Heart left ventricle (tissue), 16 donors: ENCODE measurements around the gene MS4A12. TPM values are rescaled to one million over a fixed set of nuclear protein-coding genes. Genes with fewer than 3 reads are reported as not detected.

Experiments used
- ATAC-seq, 4 donors: fragments of 200-7000 bp; cut with Tn5 transposase; one replicate each; pipeline ENCODE4 v1.9.1; 2020 to 2022; ENCODE audit warnings: moderate library complexity in 4 of 4, mild to moderate bottlenecking in 3 of 4, moderate number of reproducible peaks in 1 of 4
- DNase-seq, 5 donors: peaks; one replicate each; pipeline ENCODE4 v3.0.0-alpha.2; 2020
- H3K27ac ChIP-seq, 12 donors: fragments of 200-600 bp; sonication (generic) in 4 of 12; one replicate each; pipeline versions ENCODE4 v1.5.0 to v1.8.0; 2016 to 2022; ENCODE audit warnings: mild to moderate bottlenecking in 2 of 12
- H3K27me3 ChIP-seq, 9 donors: fragments of 200-600 bp; sonication (generic) in 2 of 9; one replicate each; pipeline versions ENCODE4 v1.5.1 to v1.8.0; 2016 to 2022; ENCODE audit warnings: mild to moderate bottlenecking in 3 of 9
- H3K36me3 ChIP-seq, 9 donors: fragments of 200-600 bp; sonication (generic) in 2 of 9; one replicate each; pipeline versions ENCODE4 v1.5.0 to v1.8.0; 2018 to 2022; ENCODE audit warnings: mild to moderate bottlenecking in 2 of 9
- H3K4me1 ChIP-seq, 12 donors: fragments of 200-600 bp; sonication (generic) in 4 of 12; one replicate each; pipeline versions ENCODE4 v1.5.0 to v1.8.0; 2016 to 2022; ENCODE audit warnings: mild to moderate bottlenecking in 3 of 12
- H3K4me3 ChIP-seq, 12 donors: fragments of 200-600 bp; sonication (generic) in 4 of 12; one replicate each; pipeline versions ENCODE4 v1.5.0 to v1.8.0; 2017 to 2022; ENCODE audit warnings: mild to moderate bottlenecking in 9 of 12, moderate library complexity in 4 of 12
- H3K9me3 ChIP-seq, 12 donors: fragments of 200-600 bp; sonication (generic) in 4 of 12; one replicate each; pipeline versions ENCODE4 v1.5.0 to v1.8.0; 2016 to 2022; ENCODE audit warnings: mild to moderate bottlenecking in 1 of 12
- POLR2A ChIP-seq, 2 donors: fragments of 450-650 bp; IDR thresholded peaks; one replicate each; pipeline ENCODE4 v1.6.1; 2017; ENCODE audit warnings: antibody characterized with exemption in 2 of 2, mild to moderate bottlenecking in 2 of 2, moderate library complexity in 2 of 2
- WGBS, 4 donors: extraction: QIAGEN DNeasy Blood & Tissue Kit in 2 of 4; methylation state at CpG; one replicate each; pipeline versions ENCODE4 v1.1.5 to v1.1.7; 2013 to 2018; 5-methylcytosine and 5-hydroxymethylcytosine counted together
- intact Hi-C, 10 donors: fragments of 100-400 bp; cut with DNase I; formaldehyde crosslinking; loops; one replicate each; pipeline versions ENCODE4 v1.11.1 to v1.14.2; 2022
- polyA plus RNA-seq, 2 donors: library from polyadenylated mRNA; stranded (reverse); fragments of 200-250 nt; gene quantifications; one replicate each; pipeline ENCODE4 v1.2.3, GENCODE V29; 2013
- total RNA-seq, 9 donors: library from RNA; depleted of rRNA in 2 of 9; stranded (reverse); fragments of >200 nt in 2 of 9; fragmentation: NEBNext Ultra II Directional in 3 of 9; extraction: Animal tissue kit (Norgen Biotek cat#: 25700) in 3 of 9; gene quantifications; one replicate each; pipeline versions ENCODE4 v1.1.0 to v1.2.4, GENCODE V29; 2016 to 2023
- TF ChIP-seq, protein P1 (sequence below), 12 donors: fragments of 200-600 bp; sonication (generic) in 4 of 12; IDR thresholded peaks; one replicate each; pipeline versions ENCODE4 v1.5.0 to v1.8.0; 2018 to 2022; ENCODE audit warnings: antibody characterized with exemption in 12 of 12, mild to moderate bottlenecking in 5 of 12
- donor health status: ischemic (EF 13 %, LVEDD 7.1; RV severe dilation, severe dysfunction).
- donor health status: healthy with polysubstance abuse.
- donor health status: DM: no; HTN: yes; CAD: no.
- donor health status: DM: no; HTN: no; CAD: no.
- donor health status: ischemic (EF 25% LVEDD 6.9; RV normal size, moderate dysfunction).
- donor health status: ischemic (EF 25% LVEDD 5.7; RV mildly dilated, moderate dysfunction).
- donor health status: healthy.
- donor health status: DM: yes; HTN: yes; CAD: no.
- donor health status: ischemic (EF 35%, LVEDD 5.7; RV mildly dilated, moderate dysfunction).
- donor health status: nonischemic (EF 11% LVEDD 7.7; RV severe dilation, severe dysfunction).
- donor health status: DM: yes; HTN: yes; CAD: no.
- donor health status: PGD.
- donor health status: ischemic (EF 29% LVEDD 5.4; RV normal size, mild dysfunction).
- donor health status: nonischemic (EF 23%, LVEDD 6.1; RV moderate dilation, normal function).

MS4A12 gene
- total and polyA plus RNA-seq, 11 donors: not detected

DNA sequence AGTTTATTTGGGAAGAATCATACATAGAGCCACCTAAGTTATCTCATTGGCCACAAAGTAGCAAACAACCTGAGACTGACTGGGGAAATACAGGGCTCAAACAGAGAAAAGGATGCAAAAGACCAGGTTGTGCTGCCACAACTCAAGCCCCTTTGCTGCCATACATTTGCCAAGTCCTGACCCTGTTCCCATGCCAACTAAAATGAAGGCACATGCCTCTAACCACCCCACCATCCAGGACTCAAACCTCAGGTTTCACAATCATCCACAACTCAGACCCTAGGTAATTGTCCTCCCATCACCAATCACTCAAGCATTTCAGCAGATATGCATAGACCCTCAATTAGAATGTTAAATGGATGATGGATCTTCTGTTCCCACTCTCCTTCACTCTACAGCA lies 38.4 kb upstream of the MS4A12 start:
- intact Hi-C loops: no loop called here
- H3K36me3 ChIP-seq: no peaks in the 10 kb centered on the region
- ATAC-seq (no peak), DNase-seq (no peak)
- no peak overlapping the region for H3K27ac ChIP-seq
- H3K27me3 ChIP-seq: no peaks in the 10 kb centered on the region
- peaks cover 0 to 4% (median 0%) of the 10 kb centered on the region in 12 donors for H3K9me3 ChIP-seq
- no peak for TF ChIP-seq POLR2A (IDR thresholded peaks at IDR 0.05)
- TF ChIP-seq, protein P1, sequence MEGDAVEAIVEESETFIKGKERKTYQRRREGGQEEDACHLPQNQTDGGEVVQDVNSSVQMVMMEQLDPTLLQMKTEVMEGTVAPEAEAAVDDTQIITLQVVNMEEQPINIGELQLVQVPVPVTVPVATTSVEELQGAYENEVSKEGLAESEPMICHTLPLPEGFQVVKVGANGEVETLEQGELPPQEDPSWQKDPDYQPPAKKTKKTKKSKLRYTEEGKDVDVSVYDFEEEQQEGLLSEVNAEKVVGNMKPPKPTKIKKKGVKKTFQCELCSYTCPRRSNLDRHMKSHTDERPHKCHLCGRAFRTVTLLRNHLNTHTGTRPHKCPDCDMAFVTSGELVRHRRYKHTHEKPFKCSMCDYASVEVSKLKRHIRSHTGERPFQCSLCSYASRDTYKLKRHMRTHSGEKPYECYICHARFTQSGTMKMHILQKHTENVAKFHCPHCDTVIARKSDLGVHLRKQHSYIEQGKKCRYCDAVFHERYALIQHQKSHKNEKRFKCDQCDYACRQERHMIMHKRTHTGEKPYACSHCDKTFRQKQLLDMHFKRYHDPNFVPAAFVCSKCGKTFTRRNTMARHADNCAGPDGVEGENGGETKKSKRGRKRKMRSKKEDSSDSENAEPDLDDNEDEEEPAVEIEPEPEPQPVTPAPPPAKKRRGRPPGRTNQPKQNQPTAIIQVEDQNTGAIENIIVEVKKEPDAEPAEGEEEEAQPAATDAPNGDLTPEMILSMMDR (IDR thresholded peaks at IDR 0.05): no peak
- H3K4me1 ChIP-seq: no peaks in the 10 kb centered on the region
- H3K4me3 ChIP-seq: no peak overlapping the region

GRCh38 chr11:60455531-60456042 lies 37.0 kb upstream of the MS4A12 start, which contains the start of gene MS4A1:
MS4A1 (plus strand) TSS chr11:60455847; CDS start chr11:60462375, 6,528 bp downstream.
- intact Hi-C loops: no loop called here
- DNase-seq (no peak), ATAC-seq (no peak)
- TF ChIP-seq POLR2A (IDR thresholded peaks at IDR 0.05): no peak
- TF ChIP-seq, protein P1 (IDR thresholded peaks at IDR 0.05): no peak
- no peaks in the 10 kb centered on the region for H3K36me3 ChIP-seq
- no peak within 1 kb of the TSS for H3K27ac ChIP-seq
- H3K4me3 ChIP-seq: no peak within 1 kb of the TSS
- H3K9me3 ChIP-seq: no peaks in the 10 kb centered on the region
- no peaks in the 10 kb centered on the region for H3K27me3 ChIP-seq
- WGBS, 4 donors: 54 to 68% (median 61%) methylated on average over 4 of the region's 4 CpGs
- H3K4me1 ChIP-seq: no peaks in the 10 kb centered on the region

DNA sequence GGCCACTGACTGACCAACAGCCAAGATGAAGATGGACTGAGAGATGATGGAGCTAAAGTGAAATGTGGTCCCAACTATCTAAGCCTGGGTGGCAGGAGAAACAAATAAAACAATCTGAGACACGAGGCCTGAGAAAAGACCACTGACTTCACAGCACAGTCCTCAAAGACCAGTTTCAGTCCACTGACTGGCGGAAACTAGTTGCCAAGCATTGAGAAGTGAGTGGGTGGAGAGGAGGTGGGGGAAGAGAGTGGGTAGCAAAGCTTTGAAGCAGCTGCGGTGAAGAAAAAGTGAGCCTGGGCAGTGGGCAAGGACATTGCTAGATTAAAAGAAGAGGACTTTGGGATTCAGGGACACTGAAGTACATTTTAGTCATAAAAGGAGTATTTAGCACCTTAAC lies 35.0 kb upstream of the MS4A12 start:
- H3K27me3 ChIP-seq: no peaks in the 10 kb centered on the region
- ATAC-seq: no peak
- no peaks in the 10 kb centered on the region for H3K4me1 ChIP-seq
- DNase-seq: no peak
- intact Hi-C loops: no loop called here
- H3K27ac ChIP-seq: no peak overlapping the region
- H3K4me3 ChIP-seq: no peak overlapping the region
- WGBS, 4 donors: 64 to 69% (median 67%) methylated on average over 3 of the region's 3 CpGs
- no peaks in the 10 kb centered on the region for H3K9me3 ChIP-seq
- H3K36me3 ChIP-seq: no peaks in the 10 kb centered on the region
- TF ChIP-seq, protein P1 (IDR thresholded peaks at IDR 0.05): no peak
- no peak for TF ChIP-seq POLR2A (IDR thresholded peaks at IDR 0.05)

GRCh38 chr11:60459345-60459744 lies 33.2 kb upstream of the MS4A12 start:
- ATAC-seq (no peak), DNase-seq (no peak)
- Histone ChIP-seq H3K4me3 (no peak overlapping the region), H3K27me3 (no peaks in the 10 kb centered on the region), H3K27ac (no peak overlapping the region), H3K9me3 (no peaks in the 10 kb centered on the region), H3K36me3 (no peaks in the 10 kb centered on the region), H3K4me1 (no peaks in the 10 kb centered on the region)
- WGBS, 4 donors: 83 to 95% (median 92%) methylated on average over 1 of the region's 1 CpG
- intact Hi-C loops: no loop called here
- no peak for TF ChIP-seq POLR2A (IDR thresholded peaks at IDR 0.05)
- TF ChIP-seq, protein P1 (IDR thresholded peaks at IDR 0.05): no peak
